Activated T-helper 17 cell treated with anti-CD3 and anti-CD28 coated beads, Interleukin-2, amount 50 U/mL, for 72 hours (primary cell): ENCODE results near the gene ABCC10. TPM values are rescaled to one million over a fixed set of nuclear protein-coding genes. Genes with fewer than 3 reads are reported as not detected.
A peak's percentile ranks its signal among the peaks of the same experiment; 100 is the strongest.
"Not testable (repeated sequence)": the region's sequence is repeated elsewhere in the genome, so short reads cannot be mapped to it uniquely, and the experiment has no call there.

Source experiments
- ATAC-seq: fragments of 150-1000 bp; cut with Tn5 transposase; replicated peaks from 2 replicates; pipeline ENCODE4 v1.10.0; 2021; ENCODE audit warnings: mild to moderate bottlenecking, moderate library complexity
- H3K27ac Mint-ChIP-seq: one replicate; pipeline ENCODE4 v1.8.0; 2022; ENCODE audit warnings: mixed read lengths
- H3K27me3 Mint-ChIP-seq: one replicate; pipeline ENCODE4 v1.8.0; 2022; ENCODE audit warnings: mixed read lengths
- H3K36me3 Mint-ChIP-seq: one replicate; pipeline ENCODE4 v1.8.0; 2022; ENCODE audit warnings: low read depth, mild to moderate bottlenecking, mixed read lengths
- H3K4me1 Mint-ChIP-seq: one replicate; pipeline ENCODE4 v1.8.0; 2022; ENCODE audit warnings: mixed read lengths
- H3K4me3 Mint-ChIP-seq: one replicate; pipeline ENCODE4 v1.8.0; 2022; ENCODE audit warnings: mild to moderate bottlenecking, mixed read lengths
- H3K9me3 Mint-ChIP-seq: one replicate; pipeline ENCODE4 v1.8.0; 2022; ENCODE audit warnings: mixed read lengths
- total RNA-seq, 2 donors: library from RNA; stranded (reverse); gene quantifications; one replicate each; pipeline ENCODE4 v1.2.3, GENCODE V29; 2022

ABCC10 gene
- 10 to 100 TPM; 41.2 to 47.9 TPM for total RNA-seq

- Mint-ChIP-seq H3K4me3 (peak within 1 kb of the TSS; percentile 98), H3K4me1 (peaks cover 10% of the 10 kb centered on the region), H3K9me3 (no peaks in the 10 kb centered on the region), H3K36me3 (peaks cover 20% of the 10 kb centered on the region), H3K27ac (peak within 1 kb of the TSS; percentile 85), H3K27me3 (no peaks in the 10 kb centered on the region)
- ATAC-seq: peak; percentile 96
Measured at GRCh38 chr6:43427406-43428111, at the start of gene ABCC10. TSS of gene ABCC10 (plus strand) at chr6:43427541. CDS start at chr6:43427979, 438 bp downstream.

- H3K9me3 Mint-ChIP-seq: no peaks in the 10 kb centered on the region
- no peaks in the 10 kb centered on the region for H3K27me3 Mint-ChIP-seq
- H3K4me1 Mint-ChIP-seq: peaks cover 17% of the 10 kb centered on the region
- no peak for ATAC-seq
- H3K4me3 Mint-ChIP-seq: no peak overlapping the region
- H3K36me3 Mint-ChIP-seq: no peaks in the 10 kb centered on the region
- no peak overlapping the region for H3K27ac Mint-ChIP-seq
Measured at GRCh38 chr6:43377710-43378229, 49.6 kb upstream of the ABCC10 start.

GRCh38 chr6:43378631-43379030, 48.7 kb upstream of the ABCC10 start:
- no peak overlapping the region for H3K4me3 Mint-ChIP-seq
- no peak for ATAC-seq
- H3K9me3 Mint-ChIP-seq: no peaks in the 10 kb centered on the region
- H3K36me3 Mint-ChIP-seq: peaks cover under 1% of the 10 kb centered on the region
- H3K27me3 Mint-ChIP-seq: no peaks in the 10 kb centered on the region
- H3K27ac Mint-ChIP-seq: no peak overlapping the region
- H3K4me1 Mint-ChIP-seq: peaks cover 26% of the 10 kb centered on the region

- H3K4me1 Mint-ChIP-seq: peaks cover 41% of the 10 kb centered on the region
- H3K4me3 Mint-ChIP-seq, H3K9me3 Mint-ChIP-seq, H3K27me3 Mint-ChIP-seq, ATAC-seq, H3K27ac Mint-ChIP-seq, H3K36me3 Mint-ChIP-seq: not testable (repeated sequence)
Measured at GRCh38 chr6:43380858-43381257, 46.5 kb upstream of the ABCC10 start.

- Mint-ChIP-seq H3K27me3 (no peaks in the 10 kb centered on the region), H3K9me3 (no peaks in the 10 kb centered on the region), H3K27ac (peak overlapping the region; percentile 92), H3K4me1 (peaks cover 36% of the 10 kb centered on the region), H3K36me3 (peaks cover 5% of the 10 kb centered on the region), H3K4me3 (peak overlapping the region; percentile 80)
- ATAC-seq: peak; percentile 25
Measured at GRCh38 chr6:43383021-43383667, 44.2 kb upstream of the ABCC10 start.

GRCh38 chr6:43386492-43386891, 40.8 kb upstream of the ABCC10 start:
- no peak overlapping the region for H3K27ac Mint-ChIP-seq
- no peak overlapping the region for H3K4me3 Mint-ChIP-seq
- no peak for ATAC-seq
- peaks cover 5% of the 10 kb centered on the region for H3K36me3 Mint-ChIP-seq
- H3K4me1 Mint-ChIP-seq: peaks cover 43% of the 10 kb centered on the region
- H3K9me3 Mint-ChIP-seq: no peaks in the 10 kb centered on the region
- H3K27me3 Mint-ChIP-seq: no peaks in the 10 kb centered on the region

GRCh38 chr6:43389730-43390295, 37.5 kb upstream of the ABCC10 start:
- H3K4me1 Mint-ChIP-seq: peaks cover 29% of the 10 kb centered on the region
- H3K27me3 Mint-ChIP-seq: no peaks in the 10 kb centered on the region
- no peak overlapping the region for H3K4me3 Mint-ChIP-seq
- H3K27ac Mint-ChIP-seq: no peak overlapping the region
- ATAC-seq: no peak
- no peaks in the 10 kb centered on the region for H3K9me3 Mint-ChIP-seq
- H3K36me3 Mint-ChIP-seq: no peaks in the 10 kb centered on the region

- peak; percentile 9 for ATAC-seq
- peaks cover 25% of the 10 kb centered on the region for H3K4me1 Mint-ChIP-seq
- H3K4me3 Mint-ChIP-seq: peak overlapping the region; percentile 74
Measured at GRCh38 chr6:43390753-43391439, 36.4 kb upstream of the ABCC10 start.

GRCh38 chr6:43391440-43392031, 35.8 kb upstream of the ABCC10 start:
- ATAC-seq: peak; percentile 67
- Mint-ChIP-seq H3K36me3 (no peaks in the 10 kb centered on the region), H3K4me1 (peaks cover 20% of the 10 kb centered on the region), H3K27ac (peak overlapping the region; percentile 37), H3K4me3 (peak overlapping the region; percentile 74), H3K9me3 (no peaks in the 10 kb centered on the region), H3K27me3 (no peaks in the 10 kb centered on the region)

More at GRCh38 chr6:43390753-43391439, 36.4 kb upstream of the ABCC10 start:
- not testable (repeated sequence) for H3K27me3 Mint-ChIP-seq, H3K9me3 Mint-ChIP-seq, H3K36me3 Mint-ChIP-seq
- peak overlapping the region; percentile 37 for H3K27ac Mint-ChIP-seq

GRCh38 chr6:43393133-43393532, 34.2 kb upstream of the ABCC10 start:
- not testable (repeated sequence) for H3K4me3 Mint-ChIP-seq, ATAC-seq, H3K36me3 Mint-ChIP-seq, H3K27me3 Mint-ChIP-seq, H3K27ac Mint-ChIP-seq, H3K9me3 Mint-ChIP-seq
- H3K4me1 Mint-ChIP-seq: peaks cover 20% of the 10 kb centered on the region

GRCh38 chr6:43393602-43394001, 33.7 kb upstream of the ABCC10 start:
- Mint-ChIP-seq H3K4me3 (no peak overlapping the region), H3K4me1 (peaks cover 20% of the 10 kb centered on the region), H3K36me3 (no peaks in the 10 kb centered on the region), H3K27ac (no peak overlapping the region), H3K9me3 (no peaks in the 10 kb centered on the region), H3K27me3 (no peaks in the 10 kb centered on the region)
- ATAC-seq: no peak

- H3K4me1 Mint-ChIP-seq: peaks cover 20% of the 10 kb centered on the region
- ATAC-seq: no peak
- H3K9me3 Mint-ChIP-seq: no peaks in the 10 kb centered on the region
- H3K36me3 Mint-ChIP-seq: no peaks in the 10 kb centered on the region
- H3K4me3 Mint-ChIP-seq: no peak overlapping the region
- no peaks in the 10 kb centered on the region for H3K27me3 Mint-ChIP-seq
- peak overlapping the region; percentile 70 for H3K27ac Mint-ChIP-seq
Measured at GRCh38 chr6:43394982-43395381, 32.4 kb upstream of the ABCC10 start.

- no peaks in the 10 kb centered on the region for H3K36me3 Mint-ChIP-seq
- peaks cover 18% of the 10 kb centered on the region for H3K4me1 Mint-ChIP-seq
- no peaks in the 10 kb centered on the region for H3K27me3 Mint-ChIP-seq
- no peak for ATAC-seq
- no peaks in the 10 kb centered on the region for H3K9me3 Mint-ChIP-seq
- H3K27ac Mint-ChIP-seq: peak overlapping the region; percentile 70
- no peak overlapping the region for H3K4me3 Mint-ChIP-seq
Measured at GRCh38 chr6:43395776-43396175, 31.6 kb upstream of the ABCC10 start.
